Gastroesophageal sphincter (tissue), 4 donors: ENCODE data around the gene HVCN1. TPM values are rescaled to one million over a fixed set of nuclear protein-coding genes. Genes with fewer than 3 reads are reported as not detected.

Source experiments
- ATAC-seq: fragments of 150-250 bp; one replicate; pipeline ENCODE4 v1.9.1; 2016; ENCODE audit warnings: mild to moderate bottlenecking, moderate library complexity
- H3K27ac ChIP-seq, 4 donors: fragments of 200-600 bp; sonication (generic) in 3 of 4; 1 replicate in 3 of 4; 2 replicates in 1 of 4; pipeline ENCODE4 v1.5.1; 2016 to 2019
- H3K27me3 ChIP-seq: fragments of 200-600 bp; sonication (generic); one replicate; pipeline ENCODE4 v1.5.1; 2019
- H3K36me3 ChIP-seq, 2 donors: fragments of 200-600 bp; sonication (generic); one replicate each; pipeline ENCODE4 v1.5.1; 2019; ENCODE audit warnings: control low read depth in 1 of 2
- H3K4me1 ChIP-seq, 3 donors: fragments of 200-600 bp; sonication (generic); 1 replicate in 2 of 3; 2 replicates in 1 of 3; pipeline ENCODE4 v1.5.1; 2016 to 2019; ENCODE audit warnings: control low read depth in 2 of 3
- H3K4me3 ChIP-seq, 2 donors: fragments of 200-600 bp; sonication (generic); one replicate each; pipeline ENCODE4 v1.5.1; 2019; ENCODE audit warnings: mild to moderate bottlenecking in 1 of 2, moderate library complexity in 1 of 2
- H3K9me3 ChIP-seq, 3 donors: fragments of 200-600 bp; sonication (generic); one replicate each; pipeline ENCODE4 v1.5.1; 2017 to 2019; ENCODE audit warnings: control low read depth in 2 of 3
- CTCF ChIP-seq, 4 experiments: fragments of 200-600 bp in 2 of 4; fragments of 450-650 bp in 2 of 4; sonication (generic) in 1 of 4; IDR thresholded peaks; one replicate each; pipeline ENCODE4 v1.5.1; 2017 to 2019; ENCODE audit warnings: antibody characterized with exemption in 4 of 4, mild to moderate bottlenecking in 2 of 4, moderate library complexity in 2 of 4
- EP300 ChIP-seq: sonication (generic); formaldehyde crosslinking; IDR thresholded peaks from one replicate; pipeline ENCODE4 v1.6.1; 2017; ENCODE audit warnings: antibody characterized with exemption, mild to moderate bottlenecking
- POLR2A ChIP-seq, 2 donors: fragments of 450-650 bp; IDR thresholded peaks; one replicate each; pipeline ENCODE4 v1.6.1; 2017; ENCODE audit warnings: antibody characterized with exemption in 2 of 2, mild to moderate bottlenecking in 2 of 2, moderate library complexity in 1 of 2
- POLR2AphosphoS5 ChIP-seq: sonication (generic); formaldehyde crosslinking; IDR thresholded peaks from one replicate; pipeline ENCODE4 v1.6.1; 2017; ENCODE audit warnings: antibody characterized with exemption
- WGBS, 2 donors: methylation state at CpG; one replicate each; pipeline ENCODE4 v1.1.5; 2018; ENCODE audit warnings: low coverage in 1 of 2; 5-methylcytosine and 5-hydroxymethylcytosine counted together
- total RNA-seq, 4 donors: library from RNA; depleted of rRNA; stranded (reverse); fragments of >200 nt; gene quantifications; one replicate each; pipeline ENCODE4 v1.1.0, GENCODE V29; 2016

HVCN1 gene
- total RNA-seq, 4 donors from 2014 or later: 1.4 to 12.0 (median 8.1) TPM

GRCh38 chr12:110649341-110649847, 39.5 kb downstream of the HVCN1 start:
- peaks cover 0 to 89% of the 10 kb centered on the region in 2 donors for H3K36me3 ChIP-seq
- 84 to 93% methylated on average over 3 to 10 of the region's 11 CpGs for WGBS, 2 donors
- no peak for ATAC-seq

GRCh38 chr12:110647631-110648040, 41.3 kb downstream of the HVCN1 start:
- Histone ChIP-seq H3K4me3 (no peak overlapping the region), H3K36me3 (peaks cover 0 to 85% of the 10 kb centered on the region in 2 donors), H3K9me3 (no peaks in the 10 kb centered on the region), H3K4me1 (no peaks in the 10 kb centered on the region), H3K27ac (no peak overlapping the region), H3K27me3 (no peaks in the 10 kb centered on the region)
- no peak for ATAC-seq
- TF ChIP-seq CTCF (IDR thresholded peaks at IDR 0.05) (no peak), EP300 (no peak), POLR2AphosphoS5 (no peak), POLR2A (IDR thresholded peaks at IDR 0.05) (no peak)
- 62 to 70% methylated on average over 5 to 6 of the region's 7 CpGs for WGBS, 2 donors

More at GRCh38 chr12:110649341-110649847, 39.5 kb downstream of the HVCN1 start:
- Histone ChIP-seq H3K9me3 (no peaks in the 10 kb centered on the region), H3K27me3 (no peaks in the 10 kb centered on the region), H3K4me3 (no peak overlapping the region), H3K4me1 (no peaks in the 10 kb centered on the region), H3K27ac (no peak overlapping the region)
- TF ChIP-seq POLR2AphosphoS5 (no peak), CTCF (IDR thresholded peaks at IDR 0.05) (no peak), POLR2A (IDR thresholded peaks at IDR 0.05) (no peak)

GRCh38 chr12:110641521-110641920, 47.4 kb downstream of the HVCN1 start:
- H3K36me3 ChIP-seq: peaks cover 0 to 38% of the 10 kb centered on the region in 2 donors
- no peaks in the 10 kb centered on the region for H3K9me3 ChIP-seq
- no peak for ATAC-seq
- TF ChIP-seq POLR2A (IDR thresholded peaks at IDR 0.05) (no peak), CTCF (IDR thresholded peaks at IDR 0.05) (no peak), EP300 (no peak), POLR2AphosphoS5 (no peak)
- H3K4me1 ChIP-seq: peaks cover 0 to 35% (median 4%) of the 10 kb centered on the region in 3 donors
- peak overlapping the region in 2 of 4 donors; percentile 18 to 26 for H3K27ac ChIP-seq
- H3K4me3 ChIP-seq: no peak overlapping the region
- 11% methylated on average over 2 to 5 of the region's 7 CpGs for WGBS, 2 donors
- no peaks in the 10 kb centered on the region for H3K27me3 ChIP-seq

GRCh38 chr12:110640275-110641025, 48.5 kb downstream of the HVCN1 start:
- peaks cover 0 to 35% (median 4%) of the 10 kb centered on the region in 3 donors for H3K4me1 ChIP-seq
- no peak overlapping the region for H3K4me3 ChIP-seq
- peak overlapping the region in 2 of 4 donors; percentile 18 for H3K27ac ChIP-seq
- peaks cover 0 to 36% of the 10 kb centered on the region in 2 donors for H3K36me3 ChIP-seq
- H3K9me3 ChIP-seq: no peaks in the 10 kb centered on the region
- no peak for ATAC-seq
- WGBS, 2 donors: 84 to 97% methylated on average over 11 of the region's 15 CpGs
- H3K27me3 ChIP-seq: no peaks in the 10 kb centered on the region
- TF ChIP-seq POLR2AphosphoS5 (no peak), POLR2A (IDR thresholded peaks at IDR 0.05) (no peak), CTCF (IDR thresholded peaks at IDR 0.05) (no peak), EP300 (no peak)
